HTR-8/SVneo (cell line): ENCODE measurements around the gene HSPB6.
"Not testable (repeated sequence)": the region's sequence is repeated elsewhere in the genome, so short reads cannot be mapped to it uniquely, and the experiment has no call there.

ENCODE experiments used
- DNase-seq: peaks from one replicate; pipeline ENCODE4 v3.0.0; 2011; ENCODE audit warnings: low spot score, mixed read lengths; ENCODE audit not compliant: insufficient read length
- FAIRE-seq: peaks from 2 replicates; lab custom pipeline; 2011; peaks lifted over from hg19 to GRCh38; lab: Jason Lieb, UNC

HSPB6 gene

GRCh38 chr19:35786299-35787160, 29.7 kb upstream of the HSPB6 start:
- DNase-seq: no peak

GRCh38 chr19:35785339-35785627, 28.5 kb upstream of the HSPB6 start:
- DNase-seq (no peak), FAIRE-seq (no peak)

More at GRCh38 chr19:35786299-35787160, 29.7 kb upstream of the HSPB6 start:
- FAIRE-seq: no peak

GRCh38 chr19:35784503-35785338, 27.9 kb upstream of the HSPB6 start:
- DNase-seq: no peak
- no peak for FAIRE-seq

GRCh38 chr19:35783469-35784434, 26.9 kb upstream of the HSPB6 start:
- DNase-seq (no peak), FAIRE-seq (no peak)

- DNase-seq (no peak), FAIRE-seq (no peak)
These were observed 25.8 kb upstream of the HSPB6 start for GRCh38 chr19:35782589-35782988.

- FAIRE-seq (no peak), DNase-seq (no peak)
These were observed 24.8 kb upstream of the HSPB6 start for GRCh38 chr19:35781650-35782049.

GRCh38 chr19:35780717-35781116, 23.9 kb upstream of the HSPB6 start:
- FAIRE-seq: no peak
- no peak for DNase-seq

GRCh38 chr19:35780058-35780457, 23.2 kb upstream of the HSPB6 start:
- DNase-seq (no peak), FAIRE-seq (no peak)

GRCh38 chr19:35779033-35779432, 22.2 kb upstream of the HSPB6 start:
- FAIRE-seq: no peak

GRCh38 chr19:35777961-35778360, 21.1 kb upstream of the HSPB6 start:
- no peak for DNase-seq
- no peak for FAIRE-seq

More at GRCh38 chr19:35779033-35779432, 22.2 kb upstream of the HSPB6 start:
- no peak for DNase-seq

- no peak for FAIRE-seq
These were observed 20.4 kb upstream of the HSPB6 start for GRCh38 chr19:35777086-35777841.

GRCh38 chr19:35776102-35776788, 19.4 kb upstream of the HSPB6 start:
- DNase-seq (no peak), FAIRE-seq (no peak)

More at GRCh38 chr19:35777086-35777841, 20.4 kb upstream of the HSPB6 start:
- DNase-seq: no peak

GRCh38 chr19:35775298-35776101, 18.7 kb upstream of the HSPB6 start, which contains the start of gene ARHGAP33:
TSS of gene ARHGAP33 (plus strand) at chr19:35775564. CDS start at chr19:35775659, 95 bp downstream.
- DNase-seq (peak; percentile 95), FAIRE-seq (peak; percentile 83)

- FAIRE-seq (no peak), DNase-seq (no peak)
These were observed 18.1 kb upstream of the HSPB6 start for GRCh38 chr19:35775046-35775297.

- DNase-seq (no peak), FAIRE-seq (no peak)
These were observed 17.6 kb upstream of the HSPB6 start for GRCh38 chr19:35774274-35775045.

GRCh38 chr19:35773020-35773806, 16.4 kb upstream of the HSPB6 start:
- DNase-seq (no peak), FAIRE-seq (no peak)

- not testable (repeated sequence) for DNase-seq, FAIRE-seq
These were observed 15.5 kb upstream of the HSPB6 start for GRCh38 chr19:35772362-35772761.
